ENCODE data around the gene SLIT3.

Gene SLIT3

GRCh38 chr5:168947212-168947868 is 353.6 kb downstream of the SLIT3 start:
- no peak for DNase-seq

GRCh38 chr5:168946363-168946762 is 354.6 kb downstream of the SLIT3 start:
- DNase-seq, result no peak

GRCh38 chr5:168944004-168944403 is 356.9 kb downstream of the SLIT3 start:
- DNase-seq, result no peak

GRCh38 chr5:168943091-168943884 is 357.7 kb downstream of the SLIT3 start:
- DNase-seq, result no peak

GRCh38 chr5:168941901-168942300 is 359.0 kb downstream of the SLIT3 start:
- no peak for DNase-seq

- DNase-seq, result no peak
These were observed 360.2 kb downstream of the SLIT3 start for GRCh38 chr5:168940712-168941111.

- DNase-seq, result no peak
These were observed 360.9 kb downstream of the SLIT3 start for GRCh38 chr5:168939887-168940544.

- no peak for DNase-seq
These were observed 361.7 kb downstream of the SLIT3 start for GRCh38 chr5:168939156-168939800.

GRCh38 chr5:168936511-168936910 is 364.4 kb downstream of the SLIT3 start:
- DNase-seq, result no peak

GRCh38 chr5:168935183-168935582 is 365.8 kb downstream of the SLIT3 start:
- no peak for DNase-seq

GRCh38 chr5:168934169-168934568 is 366.8 kb downstream of the SLIT3 start:
- DNase-seq, result no peak

GRCh38 chr5:168932400-168933189 is 368.3 kb downstream of the SLIT3 start:
- DNase-seq, result no peak

GRCh38 chr5:168931638-168932345 is 369.1 kb downstream of the SLIT3 start:
- no peak for DNase-seq

- no peak for DNase-seq
These were observed 371.3 kb downstream of the SLIT3 start for GRCh38 chr5:168929656-168930055.

GRCh38 chr5:168925160-168925559 is 375.8 kb downstream of the SLIT3 start:
- no peak for DNase-seq

- no peak for DNase-seq
These were observed 379.6 kb downstream of the SLIT3 start for GRCh38 chr5:168921147-168921866.

- DNase-seq, result no peak
These were observed 380.7 kb downstream of the SLIT3 start for GRCh38 chr5:168920019-168920810.

- no peak for DNase-seq
These were observed 382.9 kb downstream of the SLIT3 start for GRCh38 chr5:168917947-168918600.

GRCh38 chr5:168916852-168917251 is 384.1 kb downstream of the SLIT3 start:
- no peak for DNase-seq

GRCh38 chr5:168916266-168916665 is 384.7 kb downstream of the SLIT3 start:
- no peak for DNase-seq
